ENCODE results near the gene DGKG.

The DGKG gene

GRCh38 chr3:186246941-186247340 lies 115.1 kb downstream of the DGKG start:
- no peak for DNase-seq (ENCODE audit: low read depth in 4 of 4, low spot score in 1 of 4)

- DNase-seq (ENCODE audit: low read depth in 4 of 4, low spot score in 1 of 4), result no peak
Measured at GRCh38 chr3:186244016-186244415, 118.0 kb downstream of the DGKG start.

- peak in 2 of 4 experiments; percentile 45 to 57 for DNase-seq (ENCODE audit: low read depth in 4 of 4, low spot score in 1 of 4)
Measured at GRCh38 chr3:186241910-186242821, 119.9 kb downstream of the DGKG start.

GRCh38 chr3:186239321-186239720 lies 122.7 kb downstream of the DGKG start:
- no peak for DNase-seq (ENCODE audit: low read depth in 4 of 4, low spot score in 1 of 4)

GRCh38 chr3:186237915-186238314 lies 124.1 kb downstream of the DGKG start:
- no peak for DNase-seq (ENCODE audit: low read depth in 4 of 4, low spot score in 1 of 4)

GRCh38 chr3:186236357-186237020 lies 125.5 kb downstream of the DGKG start:
- no peak for DNase-seq (ENCODE audit: low read depth in 4 of 4, low spot score in 1 of 4)

- DNase-seq (ENCODE audit: low read depth in 4 of 4, low spot score in 1 of 4), result no peak
Measured at GRCh38 chr3:186235554-186235953, 126.5 kb downstream of the DGKG start.

GRCh38 chr3:186234152-186234551 lies 127.9 kb downstream of the DGKG start:
- no peak for DNase-seq (ENCODE audit: low read depth in 4 of 4, low spot score in 1 of 4)

- DNase-seq (ENCODE audit: low read depth in 4 of 4, low spot score in 1 of 4), result no peak
Measured at GRCh38 chr3:186226482-186226881, 135.6 kb downstream of the DGKG start.

- no peak for DNase-seq (ENCODE audit: low read depth in 4 of 4, low spot score in 1 of 4)
Measured at GRCh38 chr3:186225603-186226002, 136.4 kb downstream of the DGKG start.

- DNase-seq (ENCODE audit: low read depth in 4 of 4, low spot score in 1 of 4), result no peak
Measured at GRCh38 chr3:186224041-186224610, 137.9 kb downstream of the DGKG start.

- no peak for DNase-seq (ENCODE audit: low read depth in 4 of 4, low spot score in 1 of 4)
Measured at GRCh38 chr3:186223476-186223875, 138.6 kb downstream of the DGKG start.

- no peak for DNase-seq (ENCODE audit: low read depth in 4 of 4, low spot score in 1 of 4)
Measured at GRCh38 chr3:186221760-186222378, 140.2 kb downstream of the DGKG start.

- no peak for DNase-seq (ENCODE audit: low read depth in 4 of 4, low spot score in 1 of 4)
Measured at GRCh38 chr3:186220911-186221645, 141.0 kb downstream of the DGKG start.

- DNase-seq (ENCODE audit: low read depth in 4 of 4, low spot score in 1 of 4), result no peak
Measured at GRCh38 chr3:186220365-186220764, 141.7 kb downstream of the DGKG start.

GRCh38 chr3:186219211-186219638 lies 142.8 kb downstream of the DGKG start:
- no peak for DNase-seq (ENCODE audit: low read depth in 4 of 4, low spot score in 1 of 4)

GRCh38 chr3:186218421-186218820 lies 143.6 kb downstream of the DGKG start:
- DNase-seq (ENCODE audit: low read depth in 4 of 4, low spot score in 1 of 4), result no peak

- DNase-seq (ENCODE audit: low read depth in 4 of 4, low spot score in 1 of 4), result no peak
Measured at GRCh38 chr3:186217820-186218164, 144.2 kb downstream of the DGKG start.

- DNase-seq (ENCODE audit: low read depth in 4 of 4, low spot score in 1 of 4), result no peak
Measured at GRCh38 chr3:186216900-186217819, 144.9 kb downstream of the DGKG start.

GRCh38 chr3:186214670-186215069 lies 147.4 kb downstream of the DGKG start:
- DNase-seq (ENCODE audit: low read depth in 4 of 4, low spot score in 1 of 4), result no peak
